ENCODE measurements around the gene OR51G1.

Gene OR51G1

GRCh38 chr11:4926608-4927007, 2.5 kb upstream of the OR51G1 start:
- Histone ChIP-seq H2BK5ac (ENCODE audit: low read depth, low read length, poor library complexity) (no peak overlapping the region), H3K79me2 (ENCODE audit: control insufficient read depth, insufficient read depth, low read length, poor library complexity) (no peaks in the 10 kb centered on the region), H4K91ac (ENCODE audit: low read depth, low read length) (no peak overlapping the region), H3K9ac (ENCODE audit: low read length) (no peak overlapping the region), H2BK12ac (ENCODE audit: low read length) (no peak overlapping the region), H3K4me1 (ENCODE audit: control insufficient read depth in 1 of 2, insufficient read depth in 2 of 2, low read length in 2 of 2) (no peaks in the 10 kb centered on the region), H4K12ac (ENCODE audit: low read depth, low read length) (no peak overlapping the region), H3K9me3 (ENCODE audit: insufficient read depth, low read depth, low read length) (no peaks in the 10 kb centered on the region), H3K18ac (ENCODE audit: low read length) (no peak overlapping the region), H3K23ac (ENCODE audit: low read length) (no peak overlapping the region), H3K4me2 (ENCODE audit: low read length) (no peak overlapping the region), H4K8ac (ENCODE audit: low read depth, low read length) (no peak overlapping the region), H2BK120ac (ENCODE audit: insufficient read depth, low read length, poor library complexity) (no peak overlapping the region), H3K27ac (ENCODE audit: low read depth, low read length) (no peak overlapping the region), H3K27me3 (ENCODE audit: insufficient read depth, low read length) (no peaks in the 10 kb centered on the region), H3K79me1 (ENCODE audit: low read length) (no peaks in the 10 kb centered on the region), H3K4ac (ENCODE audit: low read depth, low read length) (no peak overlapping the region), H2AK5ac (ENCODE audit: low read length) (no peak overlapping the region), H3K4me3 (ENCODE audit: low read depth, low read length) (no peak overlapping the region), H2AFZ (ENCODE audit: insufficient read depth, low read length, poor library complexity) (no peak overlapping the region), H3K14ac (ENCODE audit: low read length) (no peak overlapping the region), H3K36me3 (ENCODE audit: control insufficient read depth in 1 of 2, insufficient read depth in 2 of 2, low read length in 2 of 2) (no peaks in the 10 kb centered on the region)
- no peak for DNase-seq

- Histone ChIP-seq H3K9me3 (ENCODE audit: insufficient read depth, low read depth, low read length) (no peaks in the 10 kb centered on the region), H2AK5ac (ENCODE audit: low read length) (no peak overlapping the region), H4K8ac (ENCODE audit: low read depth, low read length) (no peak overlapping the region), H3K79me2 (ENCODE audit: control insufficient read depth, insufficient read depth, low read length, poor library complexity) (no peaks in the 10 kb centered on the region), H3K27me3 (ENCODE audit: insufficient read depth, low read length) (no peaks in the 10 kb centered on the region), H3K27ac (ENCODE audit: low read depth, low read length) (no peak overlapping the region), H3K36me3 (ENCODE audit: control insufficient read depth in 1 of 2, insufficient read depth in 2 of 2, low read length in 2 of 2) (no peaks in the 10 kb centered on the region), H2BK5ac (ENCODE audit: low read depth, low read length, poor library complexity) (no peak overlapping the region), H3K4me1 (ENCODE audit: control insufficient read depth in 1 of 2, insufficient read depth in 2 of 2, low read length in 2 of 2) (no peaks in the 10 kb centered on the region), H3K23ac (ENCODE audit: low read length) (no peak overlapping the region), H4K12ac (ENCODE audit: low read depth, low read length) (no peak overlapping the region), H2BK12ac (ENCODE audit: low read length) (no peak overlapping the region), H3K79me1 (ENCODE audit: low read length) (no peaks in the 10 kb centered on the region), H3K4me2 (ENCODE audit: low read length) (no peak overlapping the region), H2BK120ac (ENCODE audit: insufficient read depth, low read length, poor library complexity) (no peak overlapping the region), H3K18ac (ENCODE audit: low read length) (no peak overlapping the region), H2AFZ (ENCODE audit: insufficient read depth, low read length, poor library complexity) (no peak overlapping the region), H3K9ac (ENCODE audit: low read length) (no peak overlapping the region), H4K91ac (ENCODE audit: low read depth, low read length) (no peak overlapping the region), H3K4ac (ENCODE audit: low read depth, low read length) (no peak overlapping the region), H3K14ac (ENCODE audit: low read length) (no peak overlapping the region), H3K4me3 (ENCODE audit: low read depth, low read length) (no peak overlapping the region)
- WGBS (ENCODE audit: extremely low coverage, insufficient coverage, insufficient read length), result no CpG with 5 or more reads among the region's 1 CpG
- no peak for DNase-seq
These were observed 1.8 kb downstream of the OR51G1 start for GRCh38 chr11:4922304-4922703.

- Histone ChIP-seq H4K8ac (ENCODE audit: low read depth, low read length) (no peak overlapping the region), H3K18ac (ENCODE audit: low read length) (no peak overlapping the region), H3K27ac (ENCODE audit: low read depth, low read length) (no peak overlapping the region), H3K79me2 (ENCODE audit: control insufficient read depth, insufficient read depth, low read length, poor library complexity) (no peaks in the 10 kb centered on the region), H3K4me1 (ENCODE audit: control insufficient read depth in 1 of 2, insufficient read depth in 2 of 2, low read length in 2 of 2) (no peaks in the 10 kb centered on the region), H4K12ac (ENCODE audit: low read depth, low read length) (no peak overlapping the region), H3K9me3 (ENCODE audit: insufficient read depth, low read depth, low read length) (no peaks in the 10 kb centered on the region), H2BK12ac (ENCODE audit: low read length) (no peak overlapping the region), H3K23ac (ENCODE audit: low read length) (no peak overlapping the region), H3K9ac (ENCODE audit: low read length) (no peak overlapping the region), H2BK120ac (ENCODE audit: insufficient read depth, low read length, poor library complexity) (no peak overlapping the region), H3K79me1 (ENCODE audit: low read length) (no peaks in the 10 kb centered on the region), H3K4me2 (ENCODE audit: low read length) (no peak overlapping the region), H3K27me3 (ENCODE audit: insufficient read depth, low read length) (no peaks in the 10 kb centered on the region), H3K4ac (ENCODE audit: low read depth, low read length) (no peak overlapping the region), H3K36me3 (ENCODE audit: control insufficient read depth in 1 of 2, insufficient read depth in 2 of 2, low read length in 2 of 2) (no peaks in the 10 kb centered on the region), H3K4me3 (ENCODE audit: low read depth, low read length) (no peak overlapping the region), H2BK5ac (ENCODE audit: low read depth, low read length, poor library complexity) (no peak overlapping the region), H2AK5ac (ENCODE audit: low read length) (no peak overlapping the region), H2AFZ (ENCODE audit: insufficient read depth, low read length, poor library complexity) (no peak overlapping the region), H4K91ac (ENCODE audit: low read depth, low read length) (no peak overlapping the region), H3K14ac (ENCODE audit: low read length) (no peak overlapping the region)
- no peak for DNase-seq
- no CpG with 5 or more reads among the region's 1 CpG for WGBS (ENCODE audit: extremely low coverage, insufficient coverage, insufficient read length)
These were observed 2.3 kb downstream of the OR51G1 start for GRCh38 chr11:4921796-4922195.

GRCh38 chr11:4919250-4919649, 4.9 kb downstream of the OR51G1 start, which contains the start of gene OR51G2:
Gene OR51G2, minus strand, starts transcription at chr11:4919350. Its CDS starts 3,687 bp downstream, at chr11:4915663.
- Histone ChIP-seq H3K27ac (ENCODE audit: low read depth, low read length) (no peak within 1 kb of the TSS), H3K18ac (ENCODE audit: low read length) (no peak within 1 kb of the TSS), H4K12ac (ENCODE audit: low read depth, low read length) (no peak within 1 kb of the TSS), H3K9ac (ENCODE audit: low read length) (no peak within 1 kb of the TSS), H2AK5ac (ENCODE audit: low read length) (no peak within 1 kb of the TSS), H3K14ac (ENCODE audit: low read length) (no peak within 1 kb of the TSS), H3K79me2 (ENCODE audit: control insufficient read depth, insufficient read depth, low read length, poor library complexity) (no peaks in the 10 kb centered on the region), H3K9me3 (ENCODE audit: insufficient read depth, low read depth, low read length) (no peaks in the 10 kb centered on the region), H3K4me3 (ENCODE audit: low read depth, low read length) (no peak within 1 kb of the TSS), H4K8ac (ENCODE audit: low read depth, low read length) (no peak within 1 kb of the TSS), H2BK5ac (ENCODE audit: low read depth, low read length, poor library complexity) (no peak within 1 kb of the TSS), H3K79me1 (ENCODE audit: low read length) (no peaks in the 10 kb centered on the region), H2BK12ac (ENCODE audit: low read length) (no peak within 1 kb of the TSS), H3K4me2 (ENCODE audit: low read length) (no peak within 1 kb of the TSS), H4K91ac (ENCODE audit: low read depth, low read length) (no peak within 1 kb of the TSS), H3K27me3 (ENCODE audit: insufficient read depth, low read length) (no peaks in the 10 kb centered on the region), H3K4me1 (ENCODE audit: control insufficient read depth in 1 of 2, insufficient read depth in 2 of 2, low read length in 2 of 2) (no peaks in the 10 kb centered on the region), H3K4ac (ENCODE audit: low read depth, low read length) (no peak within 1 kb of the TSS), H3K36me3 (ENCODE audit: control insufficient read depth in 1 of 2, insufficient read depth in 2 of 2, low read length in 2 of 2) (no peaks in the 10 kb centered on the region), H2AFZ (ENCODE audit: insufficient read depth, low read length, poor library complexity) (no peak within 1 kb of the TSS), H3K23ac (ENCODE audit: low read length) (no peak within 1 kb of the TSS), H2BK120ac (ENCODE audit: insufficient read depth, low read length, poor library complexity) (no peak within 1 kb of the TSS)
- no peak for DNase-seq
- no CpG with 5 or more reads among the region's 4 CpGs for WGBS (ENCODE audit: extremely low coverage, insufficient coverage, insufficient read length)

- H4K91ac ChIP-seq (ENCODE audit: low read depth, low read length), result no peak overlapping the region
- no peak overlapping the region for H3K27ac ChIP-seq (ENCODE audit: low read depth, low read length)
- no peak overlapping the region for H3K4me2 ChIP-seq (ENCODE audit: low read length)
- H4K8ac ChIP-seq (ENCODE audit: low read depth, low read length), result no peak overlapping the region
- no peaks in the 10 kb centered on the region for H3K36me3 ChIP-seq (ENCODE audit: control insufficient read depth in 1 of 2, insufficient read depth in 2 of 2, low read length in 2 of 2)
- H3K79me2 ChIP-seq (ENCODE audit: control insufficient read depth, insufficient read depth, low read length, poor library complexity), result no peaks in the 10 kb centered on the region
- no peak overlapping the region for H3K9ac ChIP-seq (ENCODE audit: low read length)
- H3K4ac ChIP-seq (ENCODE audit: low read depth, low read length), result no peak overlapping the region
- no peak overlapping the region for H2BK120ac ChIP-seq (ENCODE audit: insufficient read depth, low read length, poor library complexity)
- no peak overlapping the region for H4K12ac ChIP-seq (ENCODE audit: low read depth, low read length)
- no peak overlapping the region for H3K23ac ChIP-seq (ENCODE audit: low read length)
- no peak overlapping the region for H2AK5ac ChIP-seq (ENCODE audit: low read length)
- H3K9me3 ChIP-seq (ENCODE audit: insufficient read depth, low read depth, low read length), result no peaks in the 10 kb centered on the region
- no peak overlapping the region for H3K14ac ChIP-seq (ENCODE audit: low read length)
- H2BK12ac ChIP-seq (ENCODE audit: low read length), result no peak overlapping the region
- no peak overlapping the region for H3K4me3 ChIP-seq (ENCODE audit: low read depth, low read length)
- H3K79me1 ChIP-seq (ENCODE audit: low read length), result no peaks in the 10 kb centered on the region
- no peak for DNase-seq
- H3K27me3 ChIP-seq (ENCODE audit: insufficient read depth, low read length), result no peaks in the 10 kb centered on the region
- H3K4me1 ChIP-seq (ENCODE audit: control insufficient read depth in 1 of 2, insufficient read depth in 2 of 2, low read length in 2 of 2), result no peaks in the 10 kb centered on the region
- no peak overlapping the region for H3K18ac ChIP-seq (ENCODE audit: low read length)
- H2AFZ ChIP-seq (ENCODE audit: insufficient read depth, low read length, poor library complexity), result no peak overlapping the region
- H2BK5ac ChIP-seq (ENCODE audit: low read depth, low read length, poor library complexity), result no peak overlapping the region
These were observed 7.6 kb downstream of the OR51G1 start for GRCh38 chr11:4916581-4916980.

Measured in trophoblast cell (in vitro differentiated cells and primary cell).